Fibroblast of lung (primary cell): ENCODE measurements around the gene SP4. TPM values are rescaled to one million over a fixed set of nuclear protein-coding genes. Genes with fewer than 3 reads are reported as not detected.

Experiments
- DNase-seq, 2 donors: peaks; one replicate each; pipeline versions ENCODE4 v3.0.0 to v3.0.0-alpha.2; 2010; ENCODE audit warnings: low read depth in 2 of 2
- H2AFZ ChIP-seq: 2 replicates; pipeline ENCODE4 v1.5.1; 2012; ENCODE audit warnings: low read length, control low read depth, inconsistent platforms
- H3K27ac ChIP-seq: 2 replicates; pipeline ENCODE4 v1.5.1; 2011; ENCODE audit warnings: low read length, control low read depth; ENCODE audit not compliant: insufficient read depth
- H3K27me3 ChIP-seq: 2 replicates; pipeline ENCODE4 v1.5.1; 2011; ENCODE audit warnings: mild to moderate bottlenecking, low read length; ENCODE audit not compliant: control insufficient read depth, insufficient read depth
- H3K36me3 ChIP-seq: 2 replicates; pipeline ENCODE4 v1.5.1; 2011; ENCODE audit warnings: low read length; ENCODE audit not compliant: control insufficient read depth, insufficient read depth
- H3K4me1 ChIP-seq: 2 replicates; pipeline ENCODE4 v1.5.1; 2011; ENCODE audit warnings: low read length; ENCODE audit not compliant: control insufficient read depth, insufficient read depth; ENCODE audit errors: extremely low read depth
- H3K4me2 ChIP-seq: 2 replicates; pipeline ENCODE4 v1.5.1; 2011; ENCODE audit warnings: low read length, control low read depth; ENCODE audit not compliant: insufficient read depth; ENCODE audit errors: extremely low read depth
- H3K4me3 ChIP-seq, 4 experiments: fragments of 200-600 bp in 1 of 4; sonication (generic) in 1 of 4; replicated peaks in 1 of 4; 2 replicates each; pipeline ENCODE4 v1.5.1; 2011 to 2016; ENCODE audit warnings: low read length in 4 of 4, low read depth in 3 of 4, mild to moderate bottlenecking in 3 of 4, control low read depth in 2 of 4, inconsistent platforms in 1 of 4, mixed read lengths in 1 of 4; ENCODE audit not compliant: insufficient read depth in 1 of 4; ENCODE audit errors: control extremely low read depth in 1 of 4
- H3K79me2 ChIP-seq: 2 replicates; pipeline ENCODE4 v1.5.1; 2012; ENCODE audit warnings: mild to moderate bottlenecking, low read length, inconsistent platforms; ENCODE audit not compliant: control insufficient read depth, insufficient read depth
- H3K9ac ChIP-seq: 2 replicates; pipeline ENCODE4 v1.5.1; 2011; ENCODE audit warnings: mild to moderate bottlenecking, low read length, control low read depth; ENCODE audit not compliant: insufficient read depth
- H3K9me3 ChIP-seq: 2 replicates; pipeline ENCODE4 v1.5.1; 2012; ENCODE audit warnings: low read depth, low read length; ENCODE audit not compliant: control insufficient read depth, insufficient read depth
- H4K20me1 ChIP-seq: 2 replicates; pipeline ENCODE4 v1.5.1; 2011; ENCODE audit warnings: low read length; ENCODE audit not compliant: control insufficient read depth, insufficient read depth; ENCODE audit errors: extremely low read depth
- EZH2 ChIP-seq: IDR thresholded peaks from 2 replicates; pipeline ENCODE4 v1.5.1; 2012; ENCODE audit warnings: low read length, control low read depth, mild to moderate bottlenecking; ENCODE audit errors: missing control alignments
- polyA plus RNA-seq, 2 donors: library from polyadenylated mRNA; depleted of rRNA in 1 of 2; stranded (reverse) in 1 of 2; unstranded in 1 of 2; fragments of >200 nt; gene quantifications; 2 replicates each; pipeline ENCODE4 v1.2.1, GENCODE V29; 2011 to 2012; ENCODE audit warnings: missing spikeins in 1 of 2
- total RNA-seq: library from RNA; depleted of rRNA; stranded (reverse); fragments of >200 nt; gene quantifications from 2 replicates; pipeline ENCODE4 v1.2.1, GENCODE V29; 2014
- TF ChIP-seq, protein P1 (sequence below), 2 donors: IDR thresholded peaks in 1 of 2; conservative IDR thresholded peaks in 1 of 2; 1 replicate in 1 of 2; 2 replicates in 1 of 2; pipeline ENCODE4 v1.5.1; 2011 to 2012; ENCODE audit warnings: low read length in 2 of 2, control low read depth in 1 of 2, inconsistent platforms in 1 of 2, low read depth in 1 of 2, mild to moderate bottlenecking in 1 of 2

The SP4 gene
- total and polyA plus RNA-seq, 2 donors (not counting 1 experiment from before 2014, with no cell fraction given) = 2.9 to 8.8 TPM

DNA sequence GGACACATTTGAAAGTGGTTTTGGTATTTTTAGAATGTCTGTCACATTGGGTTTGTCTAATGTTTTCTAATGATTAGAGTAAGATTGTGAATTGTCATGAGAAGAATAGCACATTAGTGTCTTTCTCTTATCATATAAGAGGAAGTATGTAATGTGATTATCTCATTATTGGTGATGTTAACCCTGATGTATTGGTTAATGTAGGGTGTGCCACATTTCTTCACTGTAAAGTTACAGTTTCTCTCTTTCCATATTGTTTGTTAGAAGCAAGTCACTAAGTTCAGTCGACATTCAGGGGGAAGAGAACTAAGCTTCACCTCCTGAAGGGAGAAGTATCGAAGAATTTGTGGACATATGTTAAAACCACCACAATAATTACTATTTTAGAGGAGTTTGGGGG, 58.6 kb downstream of the SP4 start:
- no peak overlapping the region for H3K4me3 ChIP-seq

DNA sequence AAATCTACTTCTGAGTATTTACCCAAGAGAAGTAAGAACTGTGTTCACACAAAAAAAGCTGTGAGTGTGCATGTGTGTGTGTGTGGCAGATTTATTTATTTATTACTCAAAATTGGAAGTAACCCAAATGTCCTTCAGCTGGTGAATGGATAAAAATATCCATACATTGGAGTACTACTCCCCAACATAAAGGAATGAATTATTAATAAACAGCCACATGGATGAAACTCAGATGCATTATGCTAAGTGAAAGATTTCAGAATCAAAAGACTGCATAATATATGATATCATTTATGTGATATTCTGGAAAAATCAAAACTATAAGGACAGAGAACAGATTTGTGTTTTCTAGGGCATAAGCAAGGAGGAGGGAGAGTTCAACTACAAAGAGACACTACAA, 67.8 kb downstream of the SP4 start:
- Histone ChIP-seq H3K79me2 (no peaks in the 10 kb centered on the region), H3K4me2 (no peak overlapping the region), H3K9me3 (no peaks in the 10 kb centered on the region), H3K4me3 (no peak overlapping the region), H4K20me1 (no peaks in the 10 kb centered on the region), H3K27ac (no peak overlapping the region), H3K9ac (no peak overlapping the region), H2AFZ (no peak overlapping the region), H3K36me3 (no peaks in the 10 kb centered on the region), H3K4me1 (no peaks in the 10 kb centered on the region), H3K27me3 (no peaks in the 10 kb centered on the region)
- no peak for DNase-seq
- TF ChIP-seq, protein P1, sequence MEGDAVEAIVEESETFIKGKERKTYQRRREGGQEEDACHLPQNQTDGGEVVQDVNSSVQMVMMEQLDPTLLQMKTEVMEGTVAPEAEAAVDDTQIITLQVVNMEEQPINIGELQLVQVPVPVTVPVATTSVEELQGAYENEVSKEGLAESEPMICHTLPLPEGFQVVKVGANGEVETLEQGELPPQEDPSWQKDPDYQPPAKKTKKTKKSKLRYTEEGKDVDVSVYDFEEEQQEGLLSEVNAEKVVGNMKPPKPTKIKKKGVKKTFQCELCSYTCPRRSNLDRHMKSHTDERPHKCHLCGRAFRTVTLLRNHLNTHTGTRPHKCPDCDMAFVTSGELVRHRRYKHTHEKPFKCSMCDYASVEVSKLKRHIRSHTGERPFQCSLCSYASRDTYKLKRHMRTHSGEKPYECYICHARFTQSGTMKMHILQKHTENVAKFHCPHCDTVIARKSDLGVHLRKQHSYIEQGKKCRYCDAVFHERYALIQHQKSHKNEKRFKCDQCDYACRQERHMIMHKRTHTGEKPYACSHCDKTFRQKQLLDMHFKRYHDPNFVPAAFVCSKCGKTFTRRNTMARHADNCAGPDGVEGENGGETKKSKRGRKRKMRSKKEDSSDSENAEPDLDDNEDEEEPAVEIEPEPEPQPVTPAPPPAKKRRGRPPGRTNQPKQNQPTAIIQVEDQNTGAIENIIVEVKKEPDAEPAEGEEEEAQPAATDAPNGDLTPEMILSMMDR (conservative IDR thresholded peaks at IDR 0.05 in 1 of 2, IDR thresholded peaks at IDR 0.05 in 1 of 2; ENCODE audit: low read depth in 1 of 2, low read length in 2 of 2) = no peak
- TF ChIP-seq EZH2 = no peak

More for the DNA sequence above, 58.6 kb downstream of the SP4 start:
- no peak overlapping the region for H3K27ac ChIP-seq
- no peak overlapping the region for H2AFZ ChIP-seq
- no peak overlapping the region for H3K9ac ChIP-seq
- H3K79me2 ChIP-seq = no peaks in the 10 kb centered on the region
- H3K4me1 ChIP-seq = no peaks in the 10 kb centered on the region
- no peaks in the 10 kb centered on the region for H3K9me3 ChIP-seq
- TF ChIP-seq, protein P1 (conservative IDR thresholded peaks at IDR 0.05 in 1 of 2, IDR thresholded peaks at IDR 0.05 in 1 of 2; ENCODE audit: low read depth in 1 of 2, low read length in 2 of 2) = no peak
- no peak for TF ChIP-seq EZH2
- no peaks in the 10 kb centered on the region for H3K27me3 ChIP-seq
- no peaks in the 10 kb centered on the region for H3K36me3 ChIP-seq
- no peak overlapping the region for H3K4me2 ChIP-seq
- no peaks in the 10 kb centered on the region for H4K20me1 ChIP-seq
- no peak for DNase-seq

DNA sequence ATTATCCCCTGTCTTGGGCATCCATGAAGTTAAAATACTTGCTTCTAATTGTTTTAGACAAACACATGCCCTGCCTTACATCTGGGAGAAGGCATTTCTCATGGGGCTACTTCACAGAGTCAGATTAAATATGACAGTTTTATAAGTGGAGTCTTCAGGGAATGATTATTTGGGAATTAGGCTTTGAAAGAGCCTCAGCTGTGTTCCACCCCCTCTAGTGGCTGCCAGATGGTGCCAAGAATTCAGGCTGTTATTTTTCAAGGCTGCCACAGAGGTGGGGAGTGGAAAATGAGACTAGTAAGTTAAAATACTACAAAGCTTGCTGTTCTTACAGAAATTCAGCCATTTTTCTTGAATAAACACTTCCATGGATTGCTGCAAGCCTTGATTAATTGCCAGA, 69.2 kb downstream of the SP4 start:
- Histone ChIP-seq H2AFZ (no peak overlapping the region), H3K4me2 (no peak overlapping the region), H4K20me1 (no peaks in the 10 kb centered on the region), H3K36me3 (no peaks in the 10 kb centered on the region), H3K27me3 (no peaks in the 10 kb centered on the region), H3K4me3 (no peak overlapping the region), H3K9me3 (no peaks in the 10 kb centered on the region), H3K9ac (no peak overlapping the region), H3K79me2 (no peaks in the 10 kb centered on the region), H3K4me1 (no peaks in the 10 kb centered on the region), H3K27ac (no peak overlapping the region)
- no peak for TF ChIP-seq EZH2
- TF ChIP-seq, protein P1 (conservative IDR thresholded peaks at IDR 0.05 in 1 of 2, IDR thresholded peaks at IDR 0.05 in 1 of 2; ENCODE audit: low read depth in 1 of 2, low read length in 2 of 2) = peak; percentile 39 to 54
- peak in 1 of 2 donors; percentile 36 for DNase-seq
